PFSK-1 (cell line): Measurements from ENCODE around the gene DDX42.
A peak's percentile ranks its signal among the peaks of the same experiment; 100 is the strongest.

Source experiments
- FOXP2 ChIP-seq: optimal IDR thresholded peaks from 2 replicates; pipeline ENCODE3; 2011; ENCODE audit warnings: borderline replicate concordance, control low read depth, inconsistent platforms; ENCODE audit not compliant: insufficient read depth; ENCODE audit errors: extremely low read length, extremely low read depth
- REST ChIP-seq, 2 experiments: IDR thresholded peaks; 2 replicates each; pipeline versions ENCODE4 v1.6.1 to v1.8.0; 2011 to 2012; ENCODE audit warnings: low read depth in 2 of 2, low read length in 2 of 2, control low read depth in 1 of 2, inconsistent platforms in 1 of 2, mild to moderate bottlenecking in 1 of 2, moderate library complexity in 1 of 2; ENCODE audit not compliant: insufficient read depth in 1 of 2
- SIN3A ChIP-seq: IDR thresholded peaks from 2 replicates; pipeline ENCODE4 v1.6.1; 2012; ENCODE audit warnings: mild to moderate bottlenecking, low read length, moderate library complexity, borderline replicate concordance; ENCODE audit not compliant: insufficient read depth

- TF ChIP-seq REST (IDR thresholded peaks at IDR 0.05; ENCODE audit: insufficient read depth in 1 of 2, low read depth in 2 of 2, low read length in 2 of 2), result peak in 1 of 2 experiments; percentile 30; a peak in 1 of 4 replicates
- TF ChIP-seq FOXP2, result peak; percentile 86
- peak; percentile 91 for TF ChIP-seq SIN3A
Observed at GRCh38 chr17:63773272-63774140, 464 bp upstream of the DDX42 start, which contains the start of gene CCDC47.
